GM12892 (cell line): ENCODE data around the gene ZNF384.
A peak's percentile ranks its signal among the peaks of the same experiment; 100 is the strongest.

Experiments
- DNase-seq: peaks from one replicate; pipeline ENCODE4 v3.0.0; 2011; ENCODE audit not compliant: insufficient read length
- FAIRE-seq: peaks from 2 replicates; lab custom pipeline; 2011; peaks lifted over from hg19 to GRCh38; lab: Jason Lieb, UNC
- POLR2A ChIP-seq: IDR thresholded peaks from 2 replicates; pipeline ENCODE4 v1.6.1; 2011; ENCODE audit warnings: low read depth, low read length, control low read depth
- POLR2AphosphoS5 ChIP-seq: IDR thresholded peaks from 2 replicates; pipeline ENCODE4 v1.6.1; 2011; ENCODE audit warnings: low read depth, low read length, control low read depth
- TAF1 ChIP-seq: IDR thresholded peaks from 2 replicates; pipeline ENCODE4 v1.6.1; 2011; ENCODE audit warnings: low read depth, mild to moderate bottlenecking, control low read depth, low read length, borderline replicate concordance

Gene ZNF384

DNA sequence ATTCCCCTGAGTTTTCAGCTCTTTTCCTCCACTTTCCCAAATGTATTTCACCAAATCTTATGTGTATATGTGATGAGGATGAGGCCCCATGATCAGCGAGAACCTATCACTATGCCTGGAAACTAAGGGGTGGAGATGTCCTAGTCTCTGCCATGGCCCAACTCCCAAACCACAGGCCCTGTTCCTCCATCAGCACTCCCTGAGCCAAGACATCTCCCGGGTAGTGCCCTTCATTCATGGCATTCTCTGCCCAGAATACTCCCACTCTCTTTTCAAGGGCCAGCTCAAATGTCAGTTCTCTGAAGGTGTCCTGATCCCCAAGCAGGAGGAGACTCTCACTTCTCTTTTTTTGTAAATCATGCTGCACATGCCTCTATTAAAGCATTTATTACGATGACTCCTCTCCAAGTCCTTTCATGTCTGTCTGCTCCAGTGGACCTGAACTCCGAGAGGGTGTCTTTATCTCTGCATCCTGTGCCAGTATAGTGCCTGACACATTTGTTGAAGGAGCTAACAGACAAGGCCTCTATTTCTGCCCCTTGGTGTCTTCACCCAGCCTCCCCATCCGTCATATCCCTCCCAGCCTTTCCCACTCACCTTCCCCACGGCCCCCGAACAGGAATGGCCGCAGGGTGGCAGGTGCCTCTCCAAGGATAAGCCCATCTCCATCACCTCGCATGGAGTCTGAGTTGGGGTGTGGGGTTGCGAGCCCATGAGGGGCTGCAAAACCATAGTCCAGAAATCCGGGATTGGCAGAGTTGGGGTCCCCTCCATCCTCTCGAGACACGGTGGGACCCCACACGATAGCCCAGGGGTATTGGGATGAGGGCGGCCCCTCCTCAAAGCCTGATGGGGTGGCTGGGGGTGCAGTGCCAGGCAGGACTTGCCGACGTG is 7.8 kb upstream of the ZNF384 start:
- TF ChIP-seq TAF1: no peak
- TF ChIP-seq POLR2A: no peak
- TF ChIP-seq POLR2AphosphoS5: no peak
- DNase-seq: no peak
- FAIRE-seq: peak; percentile 51

DNA sequence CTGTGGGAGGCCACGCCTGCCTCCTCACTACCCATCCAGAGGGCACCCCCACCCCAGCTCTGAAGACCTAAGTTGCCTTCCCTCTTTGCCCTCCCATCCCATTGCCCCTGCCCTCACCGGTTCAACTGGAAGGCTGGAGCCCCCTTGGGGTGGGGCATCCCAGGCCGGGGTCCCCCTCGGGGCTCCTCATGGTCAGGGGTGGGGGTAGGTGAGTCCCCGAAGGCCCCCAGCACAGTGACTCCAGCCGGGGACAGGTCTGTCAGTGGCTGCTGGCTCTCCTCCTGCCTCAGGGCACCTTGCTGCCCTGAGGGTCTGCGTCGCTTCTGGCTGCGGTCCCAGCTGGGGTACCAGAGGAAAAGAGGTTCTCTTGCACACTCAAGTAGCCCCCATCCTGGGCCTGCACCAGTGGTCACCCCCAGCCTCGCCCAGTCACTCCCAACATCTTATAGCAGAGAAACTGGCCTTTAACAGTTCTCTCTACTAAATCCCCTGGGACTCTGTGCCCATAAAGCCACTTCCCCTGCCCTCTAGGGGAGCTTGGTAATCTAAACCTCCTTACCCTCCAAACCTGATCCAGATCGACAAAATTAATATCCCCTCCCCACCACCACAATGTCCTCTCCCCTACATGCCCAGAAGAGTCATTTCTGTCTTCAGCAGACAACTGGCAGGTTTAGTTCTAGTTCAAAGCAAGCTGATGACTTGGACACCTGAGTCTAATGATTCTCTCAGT is 6.3 kb upstream of the ZNF384 start:
- no peak for FAIRE-seq
- TF ChIP-seq POLR2AphosphoS5 (no peak), POLR2A (no peak), TAF1 (no peak)

DNA sequence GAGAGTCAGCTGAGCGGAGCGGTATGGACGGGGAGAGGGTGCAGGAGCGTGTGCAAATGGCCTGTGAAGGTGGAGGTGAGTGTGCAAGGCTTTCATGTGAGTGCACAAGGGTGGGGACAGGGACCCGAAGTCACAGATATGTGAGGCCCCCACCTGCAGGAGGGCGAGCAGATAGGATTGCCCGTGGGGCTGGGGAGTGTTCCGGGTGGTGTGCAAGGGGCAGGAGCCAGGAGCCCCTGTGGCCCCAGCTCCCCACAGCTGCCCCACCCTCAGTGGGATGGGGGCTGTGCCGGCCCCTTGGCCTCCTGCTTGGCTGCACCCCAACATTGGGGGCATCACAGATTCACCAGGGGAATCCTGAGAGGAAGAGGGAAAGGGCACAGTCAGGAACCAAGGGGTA is 5.5 kb upstream of the ZNF384 start:
- no peak for FAIRE-seq
- TF ChIP-seq TAF1: no peak
- no peak for TF ChIP-seq POLR2AphosphoS5
- no peak for TF ChIP-seq POLR2A

More for the DNA sequence above, 6.3 kb upstream of the ZNF384 start:
- DNase-seq: no peak

DNA sequence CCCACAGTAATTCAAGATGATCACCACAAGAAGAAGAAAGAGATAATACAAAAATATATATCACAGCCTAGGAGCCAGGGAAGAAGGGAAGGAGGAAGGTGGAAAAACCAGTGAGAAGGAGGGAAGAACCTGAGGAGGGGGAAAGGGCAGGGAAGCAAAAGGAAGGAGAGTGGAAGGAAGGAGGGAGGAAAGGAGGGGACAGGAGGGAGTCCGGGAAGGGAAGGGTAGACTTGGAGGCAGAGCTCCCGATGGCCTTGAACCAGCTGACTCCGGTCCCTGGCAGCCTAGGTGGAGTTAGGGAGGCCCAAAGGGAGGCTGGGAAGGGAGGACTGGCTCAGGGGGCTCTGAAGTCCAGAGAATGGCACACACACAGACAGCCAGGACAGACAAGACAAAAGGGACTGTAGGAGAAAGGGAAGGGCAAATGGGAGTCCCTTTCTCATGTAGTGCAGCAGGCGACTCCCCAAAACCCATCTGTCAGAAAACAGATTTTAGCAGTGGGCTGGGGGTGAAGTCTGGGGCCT is 4.7 kb upstream of the ZNF384 start:
- DNase-seq (no peak), FAIRE-seq (no peak)
- TF ChIP-seq POLR2A (no peak), TAF1 (no peak), POLR2AphosphoS5 (no peak)

More for the DNA sequence above, 5.5 kb upstream of the ZNF384 start:
- no peak for DNase-seq

DNA sequence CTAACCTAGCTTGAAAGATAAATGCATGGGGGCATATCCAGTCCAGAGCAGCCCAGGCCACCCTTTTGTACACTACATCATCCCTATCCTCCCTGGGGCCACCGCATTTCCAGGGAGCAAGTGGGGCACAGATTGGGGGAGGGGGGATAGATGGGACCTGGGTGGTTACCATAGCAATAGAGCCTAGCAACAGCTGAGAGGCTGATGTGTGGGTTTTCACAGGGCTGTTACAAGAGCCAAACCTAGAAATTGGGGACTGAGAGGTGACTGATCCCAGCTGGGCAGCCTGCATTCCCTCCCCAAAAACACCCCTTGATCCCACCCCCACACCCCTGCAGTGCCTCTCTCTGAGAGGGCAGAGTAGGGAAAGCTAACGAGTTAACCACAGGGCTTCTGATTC is 3.7 kb upstream of the ZNF384 start:
- TF ChIP-seq TAF1: no peak
- TF ChIP-seq POLR2AphosphoS5: no peak
- TF ChIP-seq POLR2A: no peak
- no peak for DNase-seq
- no peak for FAIRE-seq

DNA sequence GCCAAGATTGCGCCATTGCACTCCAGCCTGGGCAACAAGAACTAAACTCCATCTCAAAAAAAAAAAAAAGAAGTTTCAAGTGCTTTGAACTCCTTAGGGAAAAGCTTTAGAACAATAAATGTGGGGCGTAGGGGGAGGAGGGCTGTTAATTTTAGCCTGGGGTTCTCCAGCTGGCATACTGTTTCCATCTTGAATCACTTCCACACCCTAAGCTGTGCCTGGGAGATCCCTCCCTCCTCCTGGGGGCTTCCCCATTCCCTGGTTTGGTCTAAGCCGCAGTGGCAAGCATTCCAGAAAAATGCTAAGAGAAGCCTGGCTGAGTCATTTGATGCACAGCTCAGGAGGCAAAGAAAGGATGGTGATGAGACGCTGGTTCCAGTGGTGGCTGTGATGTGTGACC is 2.3 kb upstream of the ZNF384 start:
- no peak for DNase-seq
- TF ChIP-seq TAF1: no peak
- TF ChIP-seq POLR2AphosphoS5: no peak
- no peak for TF ChIP-seq POLR2A
- no peak for FAIRE-seq

DNA sequence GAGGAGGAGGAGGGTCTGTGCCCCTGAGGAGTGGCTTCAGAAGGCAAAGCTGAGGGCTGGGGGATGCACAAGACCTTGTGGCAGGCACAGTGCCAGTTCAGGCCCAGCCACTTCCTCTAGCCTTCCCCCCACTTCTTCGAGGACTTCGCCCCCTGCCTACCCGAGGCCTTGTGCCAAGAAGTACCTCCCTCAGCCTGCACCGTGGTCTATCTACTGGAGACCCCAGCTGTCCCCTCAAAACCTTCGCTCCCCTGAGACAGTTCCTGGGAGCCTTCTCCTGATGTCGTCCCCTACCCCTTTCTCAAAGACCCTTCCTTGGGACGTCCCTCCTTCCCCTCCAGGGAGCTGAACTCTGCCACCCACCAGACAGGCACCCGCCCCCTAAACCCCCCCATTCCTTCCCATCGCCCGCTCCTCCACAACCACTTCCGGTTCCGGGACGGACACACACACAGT is 604 bp downstream of the ZNF384 start:
- DNase-seq (no peak), FAIRE-seq (no peak)
- no peak for TF ChIP-seq POLR2A
- no peak for TF ChIP-seq TAF1
- TF ChIP-seq POLR2AphosphoS5: no peak; the same call in 1 of the 2 replicates

DNA sequence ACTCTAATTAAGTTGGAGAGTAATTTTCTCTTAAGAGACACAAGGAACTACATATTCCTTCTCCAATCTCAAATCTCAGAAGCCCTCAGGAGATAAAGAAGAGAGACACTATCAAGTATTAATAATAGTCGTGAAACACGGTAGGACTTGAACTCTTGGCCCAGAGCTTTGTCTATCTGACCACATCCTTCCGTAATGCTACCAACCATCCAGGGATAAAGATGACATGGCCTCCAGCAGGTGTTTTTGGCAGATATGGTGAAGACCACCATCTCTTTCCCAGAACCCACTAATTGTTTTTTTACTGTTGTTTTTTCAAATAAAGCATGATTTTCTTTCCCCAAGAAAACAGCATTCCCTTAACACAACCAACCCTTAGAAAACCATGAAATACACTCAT is 3.4 kb downstream of the ZNF384 start:
- FAIRE-seq (no peak), DNase-seq (no peak)
- TF ChIP-seq POLR2A (no peak), POLR2AphosphoS5 (no peak), TAF1 (no peak)

DNA sequence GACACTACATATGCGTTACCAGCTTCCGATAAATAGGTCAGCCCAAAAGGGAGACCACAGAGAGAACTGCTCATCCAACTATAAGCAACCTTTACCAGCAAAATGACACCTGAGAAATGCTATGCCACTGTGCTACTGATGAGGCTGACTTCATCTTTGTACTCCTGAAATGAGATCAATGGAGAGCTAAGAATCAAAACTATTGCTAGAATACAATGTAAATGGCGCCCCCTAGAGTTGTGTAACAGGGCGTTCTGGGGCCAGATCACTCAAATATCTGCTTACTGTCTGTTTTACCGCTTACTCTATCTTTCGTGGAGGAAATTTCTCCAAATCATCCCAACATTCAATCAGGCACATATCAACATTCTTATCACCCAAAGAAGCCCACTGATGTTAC is 4.6 kb downstream of the ZNF384 start:
- TF ChIP-seq POLR2A (no peak), POLR2AphosphoS5 (no peak), TAF1 (no peak)
- DNase-seq (no peak), FAIRE-seq (no peak)

DNA sequence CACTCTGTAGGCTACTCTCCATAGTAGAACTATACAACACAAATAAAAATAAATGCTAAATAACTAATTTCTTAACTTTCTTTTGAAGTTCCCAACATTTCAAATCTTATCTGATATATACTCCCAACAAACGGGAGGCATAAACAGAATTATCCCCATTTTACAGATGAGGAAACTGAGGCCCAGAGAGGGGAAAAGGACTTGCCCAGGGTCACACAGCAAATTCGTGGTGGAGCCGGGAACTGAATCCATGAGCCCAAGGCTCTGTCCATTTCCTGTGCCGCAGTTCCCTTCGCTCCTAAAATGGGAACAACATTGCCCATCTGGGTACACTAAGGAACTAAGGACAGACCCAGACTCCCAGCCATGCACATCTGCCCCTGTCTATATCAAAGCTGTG is 12.2 kb downstream of the ZNF384 start:
- no peak for TF ChIP-seq POLR2A
- no peak for TF ChIP-seq TAF1
- no peak for TF ChIP-seq POLR2AphosphoS5
- FAIRE-seq (no peak), DNase-seq (no peak)

DNA sequence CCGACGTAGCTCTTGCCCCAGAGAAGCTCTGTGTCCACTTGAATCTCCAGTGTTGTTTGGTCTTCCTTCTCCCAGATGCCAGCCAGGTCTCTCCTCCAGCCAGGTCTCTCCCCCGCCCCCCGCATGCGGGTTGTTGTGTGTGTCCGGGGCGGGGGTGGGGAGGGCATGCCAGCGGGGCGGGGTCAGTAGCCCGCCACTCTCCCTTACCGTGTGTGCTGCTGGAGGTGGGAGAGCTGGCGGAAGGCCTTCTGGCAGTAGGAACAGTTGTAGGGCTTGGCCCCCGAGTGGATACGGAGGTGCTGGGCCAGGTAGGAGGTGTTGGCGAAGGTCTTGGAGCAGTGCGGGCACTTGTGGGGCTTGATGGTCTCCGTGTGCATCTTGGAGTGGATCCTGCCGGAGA is 17.0 kb downstream of the ZNF384 start:
- FAIRE-seq (no peak), DNase-seq (no peak)
- TF ChIP-seq POLR2AphosphoS5 (no peak), TAF1 (no peak), POLR2A (no peak)
